ENCODE data around the gene SETBP1. TPM values are rescaled to one million over a fixed set of nuclear protein-coding genes. Genes with fewer than 3 reads are reported as not detected.

Gene SETBP1
- total and polyA plus RNA-seq, 2 of the 8 experiments (the other 6 are each of a cell fraction or from before 2014, with no cell fraction given): 2.0 to 6.5 TPM

DNA sequence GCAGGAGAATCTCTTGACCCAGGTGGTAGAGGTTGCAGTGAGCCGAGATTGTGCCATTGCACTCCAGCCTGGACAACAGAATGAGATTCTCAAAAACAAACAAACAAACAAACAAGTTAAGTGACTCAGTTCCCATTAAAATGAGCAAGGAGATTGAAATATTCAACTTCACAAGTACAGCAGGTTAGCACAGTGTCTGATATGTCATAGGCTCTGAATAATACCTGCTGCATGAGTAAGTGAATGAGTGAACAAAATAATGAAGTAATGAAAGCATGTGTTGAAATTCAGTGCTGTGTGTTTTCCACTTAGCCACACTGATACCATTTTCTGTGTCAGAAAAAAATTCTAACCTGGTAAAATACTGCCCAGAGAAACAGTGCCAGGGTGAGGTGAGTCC lies 41.9 kb upstream of the SETBP1 start:
- Histone ChIP-seq H3K9me3 (ENCODE audit: insufficient read depth in 2 of 2, low read depth in 1 of 2, low read length in 1 of 2) (no peaks in the 10 kb centered on the region), H3K36me3 (ENCODE audit: control insufficient read depth in 2 of 4, insufficient read depth in 4 of 4, low read length in 3 of 4) (no peaks in the 10 kb centered on the region), H3K23ac (ENCODE audit: insufficient read length) (no peak overlapping the region), H2BK120ac (replicated peaks; ENCODE audit: low read depth, low read length) (no peak overlapping the region), H2AK5ac (ENCODE audit: low read depth, low read length) (no peak overlapping the region), H3K79me1 (ENCODE audit: low read depth, low read length) (no peaks in the 10 kb centered on the region), H2AFZ (ENCODE audit: low read length) (no peak overlapping the region), H3K79me2 (ENCODE audit: control insufficient read depth in 1 of 2, insufficient read depth in 2 of 2, low read length in 2 of 2) (no peaks in the 10 kb centered on the region), H3K27ac (ENCODE audit: low read depth, low read length) (no peak overlapping the region), H4K91ac (replicated peaks; ENCODE audit: insufficient read length, low read length) (no peak overlapping the region), H3K4me2 (ENCODE audit: insufficient read depth in 1 of 2, low read depth in 2 of 2, low read length in 2 of 2) (no peak overlapping the region), H2BK12ac (ENCODE audit: low read depth, low read length) (no peak overlapping the region), H4K20me1 (replicated peaks in 1 of 2; ENCODE audit: control insufficient read depth in 1 of 2, insufficient read depth in 2 of 2, low read length in 2 of 2) (no peaks in the 10 kb centered on the region), H3K4me3 (ENCODE audit: extremely low read depth in 1 of 4, insufficient read depth in 2 of 4, low read depth in 3 of 4, low read length in 4 of 4) (no peak overlapping the region), H3K9ac (replicated peaks in 1 of 4; ENCODE audit: extremely low read depth in 1 of 4, low read depth in 3 of 4, low read length in 3 of 4) (no peak overlapping the region), H3K4me1 (replicated peaks in 1 of 4; ENCODE audit: control insufficient read depth in 3 of 4, insufficient read depth in 4 of 4, low read length in 3 of 4) (no peaks in the 10 kb centered on the region), H3K56ac (replicated peaks; ENCODE audit: insufficient read length, low read depth, low read length) (no peak overlapping the region), H4K5ac (ENCODE audit: insufficient read length, low read depth, low read length) (no peak overlapping the region), H3K18ac (ENCODE audit: extremely low read depth, low read length) (no peak overlapping the region), H3K27me3 (replicated peaks in 1 of 4; ENCODE audit: control insufficient read depth in 3 of 4, extremely low read depth in 1 of 4, insufficient read depth in 3 of 4, low read length in 3 of 4) (no peaks in the 10 kb centered on the region), H3K23me2 (ENCODE audit: low read depth, low read length) (no peaks in the 10 kb centered on the region), H3K4ac (replicated peaks; ENCODE audit: insufficient read length, low read depth, low read length) (no peak overlapping the region), H2BK5ac (ENCODE audit: low read depth, low read length) (no peak overlapping the region), H2BK15ac (ENCODE audit: low read length) (no peak overlapping the region), H2BK20ac (ENCODE audit: low read length) (no peak overlapping the region), H3K14ac (ENCODE audit: insufficient read length) (no peak overlapping the region), H4K8ac (ENCODE audit: extremely low read depth, insufficient read depth, low read length) (no peak overlapping the region)
- TF ChIP-seq KDM5A (IDR thresholded peaks at IDR 0.05; ENCODE audit: low read length) (no peak), POLR2AphosphoS5 (IDR thresholded peaks at IDR 0.05; ENCODE audit: low read depth, low read length) (no peak), NANOG (IDR thresholded peaks at IDR 0.05; ENCODE audit: insufficient read depth, low read depth, low read length, poor library complexity, severe bottlenecking) (no peak), CTBP2 (IDR thresholded peaks at IDR 0.05; ENCODE audit: borderline replicate concordance, insufficient read depth, insufficient read length, low read length) (no peak), YY1 (IDR thresholded peaks at IDR 0.05; ENCODE audit: low read depth, low read length) (no peak), CBX8 (IDR thresholded peaks at IDR 0.05; ENCODE audit: borderline replicate concordance, low read depth, low read length) (no peak)
- FAIRE-seq (no peak), DNase-seq (ENCODE audit: low read depth in 1 of 2, low spot score in 2 of 2) (no peak)
- 91% methylated on average over 1 of the region's 1 CpG; no CpG with 5 or more reads in 1 of the 2 experiments for WGBS, 2 experiments (ENCODE audit: extremely low coverage in 1 of 2, insufficient coverage in 1 of 2, insufficient read length in 1 of 2, insufficient replicate concordance in 2 of 2, low coverage in 1 of 2, low lambda C conversion rate in 2 of 2, missing lambda C conversion rate in 1 of 2)
- ChIA-PET CTCF (ENCODE audit: partially characterized antibody) (interaction anchor here (1.2 kb wide), 1 partner anchor 10 kb away, joined by 3 read pairs; no protein-coding TSS in a partner anchor), POLR2A (ENCODE audit: partially characterized antibody) (no interaction called here)

Data from H1 (cell line).